Fibroblast of skin of abdomen (primary cell): Measurements from ENCODE around the gene PSKH1.
"Not testable (repeated sequence)": the region's sequence is repeated elsewhere in the genome, so short reads cannot be mapped to it uniquely, and the experiment has no call there.

Experiments
- DNase-seq: peaks from one replicate; pipeline ENCODE4 v3.0.0-alpha.2; 2013

PSKH1 gene

DNA sequence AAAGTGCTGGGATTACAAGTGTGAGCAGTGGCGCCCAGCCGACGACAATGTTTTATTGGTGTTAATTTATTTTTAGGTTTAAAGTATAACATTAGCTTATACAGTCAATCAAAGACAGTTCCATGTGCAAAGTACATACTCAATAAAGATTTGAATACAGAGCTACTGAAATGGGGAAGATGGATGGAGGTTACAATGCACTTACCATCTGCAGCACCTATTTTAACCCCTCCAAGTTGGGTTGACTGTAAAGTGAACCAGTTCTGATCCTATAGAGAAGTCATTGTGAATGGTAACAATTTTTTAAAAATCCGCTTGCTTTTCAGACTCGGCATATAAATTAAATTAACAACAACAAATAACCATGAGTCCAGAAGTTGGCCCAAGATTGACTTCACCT is 679 bp upstream of the PSKH1 start:
- DNase-seq = no peak

DNA sequence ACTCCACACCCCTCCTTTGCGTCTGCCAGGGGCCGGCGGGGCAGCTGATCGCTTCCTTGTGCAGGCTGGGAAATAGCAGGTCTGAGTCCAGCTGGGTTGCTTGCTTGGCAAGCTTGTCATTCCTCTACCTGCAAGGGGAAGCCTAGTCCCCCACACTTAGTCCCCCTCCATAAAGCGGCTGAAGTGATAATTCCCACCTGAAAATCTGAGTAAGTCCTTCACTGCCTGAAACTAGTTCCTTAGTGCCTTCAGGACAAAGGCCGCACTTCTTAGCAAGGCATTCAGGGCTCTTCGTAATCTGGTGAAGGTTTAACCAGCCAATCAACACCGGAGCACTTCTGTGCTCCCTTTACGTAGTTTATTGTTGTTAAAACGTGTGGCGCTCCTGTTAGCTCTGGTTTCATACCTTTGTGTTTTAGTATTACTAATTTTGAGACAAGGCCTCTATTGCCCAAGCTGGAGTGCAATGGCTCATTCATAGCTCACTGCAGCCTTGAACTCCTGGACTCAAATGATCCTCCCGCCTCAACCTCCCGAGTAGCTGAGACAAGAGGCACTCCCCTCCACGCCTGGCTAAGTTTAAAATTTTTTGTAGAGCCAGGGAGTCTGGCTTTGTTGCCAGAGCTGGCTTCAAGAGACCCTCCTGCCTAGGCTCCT is 817 bp downstream of the PSKH1 start:
- DNase-seq = no peak

GRCh38 chr16:67897231-67897630 is 4.2 kb downstream of the PSKH1 start:
- DNase-seq = no peak

DNA sequence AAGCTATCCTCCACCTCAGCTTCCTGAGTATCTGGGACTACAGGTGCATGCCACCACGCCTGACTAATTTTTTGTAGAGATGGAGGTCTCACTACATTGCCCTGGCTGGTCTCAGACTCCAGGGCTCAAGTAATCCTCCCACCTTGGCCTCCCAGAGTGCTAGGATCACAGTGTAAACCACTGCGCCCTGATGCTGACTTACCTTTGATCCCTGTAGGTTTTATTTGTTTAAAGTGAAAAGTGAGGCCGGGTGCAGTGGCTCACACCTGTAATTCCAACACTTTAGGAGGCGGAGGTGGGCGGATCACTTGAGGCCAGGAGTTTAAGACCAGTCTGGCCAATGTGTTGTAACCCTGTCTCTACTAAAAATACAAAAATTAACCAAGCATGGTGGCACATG is 8.7 kb downstream of the PSKH1 start:
- no peak for DNase-seq

- no peak for DNase-seq
These were observed 9.8 kb downstream of the PSKH1 start for GRCh38 chr16:67902831-67903230.

GRCh38 chr16:67907397-67908180 is 14.5 kb downstream of the PSKH1 start:
- no peak for DNase-seq

- no peak for DNase-seq
These were observed 16.1 kb downstream of the PSKH1 start for GRCh38 chr16:67909056-67909742.

DNA sequence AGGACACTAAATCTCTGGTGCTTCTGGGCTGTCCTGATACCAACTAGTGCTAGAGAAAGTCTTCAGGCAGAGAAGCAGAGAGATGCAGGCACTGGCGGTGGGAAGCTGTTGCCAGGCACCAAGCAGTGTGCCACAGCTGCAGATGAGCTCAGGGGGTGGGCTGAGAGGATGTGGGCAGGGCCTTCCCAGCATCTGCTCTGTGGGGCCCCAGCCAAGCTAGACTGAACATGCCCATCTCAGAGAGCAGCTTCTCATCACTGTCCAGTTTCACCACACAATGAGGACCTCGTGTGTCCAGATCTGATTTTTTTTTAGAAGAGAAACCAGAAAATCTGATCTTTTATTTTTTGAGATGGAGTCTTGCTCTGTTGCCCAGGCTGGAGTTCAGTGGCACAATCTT is 17.1 kb downstream of the PSKH1 start:
- peak; percentile 38 for DNase-seq

GRCh38 chr16:67914758-67915495 is 21.9 kb downstream of the PSKH1 start:
- DNase-seq = no peak

GRCh38 chr16:67915496-67915769 is 22.4 kb downstream of the PSKH1 start:
- not testable (repeated sequence) for DNase-seq

DNA sequence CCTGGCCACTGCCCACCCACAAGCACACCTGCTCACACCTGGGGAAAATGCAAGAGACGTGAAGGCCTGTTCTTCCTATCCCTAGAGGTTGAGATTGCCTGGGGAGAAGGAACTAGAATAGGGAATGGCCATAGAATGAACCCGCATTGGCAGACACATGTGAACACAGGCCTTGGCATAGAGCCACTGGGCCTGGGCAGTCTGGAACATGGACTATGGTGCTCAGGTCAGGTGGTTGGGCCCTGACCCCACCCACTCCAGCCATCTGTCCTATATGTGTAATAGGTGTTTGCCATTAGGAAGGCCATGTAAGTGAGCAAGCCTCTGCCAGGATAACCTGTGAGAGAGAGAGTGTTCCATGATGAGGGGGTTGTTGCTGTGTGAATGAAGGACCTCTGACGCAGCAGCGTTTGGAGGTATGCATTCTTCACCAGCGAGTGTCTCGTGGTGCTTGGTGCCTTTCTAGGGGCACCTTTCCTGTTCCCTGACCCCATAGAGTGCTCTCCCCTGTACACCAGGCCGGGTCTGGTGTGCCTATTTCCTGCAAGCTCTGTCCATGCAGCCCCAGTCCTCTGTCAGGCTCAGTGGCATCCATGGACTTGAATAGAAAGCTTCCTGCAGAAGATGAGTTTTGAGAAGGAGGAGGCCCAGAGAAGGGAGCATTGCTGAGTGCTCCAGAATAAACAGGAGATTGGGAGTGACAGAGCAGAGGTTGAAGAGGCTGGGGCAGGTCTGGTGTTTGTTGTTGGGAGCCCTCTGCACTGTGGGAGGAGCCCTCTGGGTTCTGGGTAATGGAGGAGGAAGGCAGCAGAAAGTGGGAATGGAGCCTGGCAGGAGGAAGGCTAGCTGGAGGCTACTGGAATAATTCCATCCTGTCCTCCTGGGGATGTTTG is 23.0 kb downstream of the PSKH1 start:
- DNase-seq = no peak

- DNase-seq = no peak
These were observed 24.2 kb downstream of the PSKH1 start for GRCh38 chr16:67917140-67917851.

GRCh38 chr16:67917852-67918236 is 24.8 kb downstream of the PSKH1 start:
- DNase-seq = peak; percentile 80

DNA sequence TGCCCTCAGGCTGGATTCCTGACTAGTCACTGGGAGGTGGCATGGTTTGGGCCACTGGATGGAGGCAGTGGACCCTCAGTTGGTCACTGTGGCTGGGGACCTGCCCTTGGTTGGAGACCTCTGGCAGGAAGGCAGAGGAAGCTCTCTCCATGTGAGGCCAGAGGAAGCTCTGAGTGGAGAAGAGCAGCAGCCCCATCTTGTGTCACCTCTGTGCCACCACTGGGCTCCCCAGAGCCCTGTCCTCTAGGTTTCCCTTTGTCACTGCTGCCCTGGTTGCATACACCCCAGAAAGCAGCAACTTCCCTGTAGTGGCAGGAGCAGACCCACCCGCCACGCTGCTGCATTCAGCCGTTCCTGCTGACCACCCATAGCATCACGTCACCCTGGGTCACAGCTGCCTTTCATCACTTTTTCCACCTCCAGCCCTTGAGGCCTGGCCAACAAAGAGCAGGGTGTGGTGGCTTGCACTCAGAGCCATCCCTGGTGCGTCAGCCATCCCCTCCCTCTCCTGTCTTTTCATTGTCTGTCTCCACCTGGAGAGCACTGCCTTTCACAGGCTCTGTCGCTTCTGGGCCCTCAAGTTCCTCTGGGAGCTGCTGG is 26.7 kb downstream of the PSKH1 start:
- no peak for DNase-seq

GRCh38 chr16:67922221-67922620 is 29.2 kb downstream of the PSKH1 start:
- DNase-seq = no peak

- DNase-seq = no peak
These were observed 29.7 kb downstream of the PSKH1 start for GRCh38 chr16:67922740-67923139.

- no peak for DNase-seq
These were observed 30.5 kb downstream of the PSKH1 start for GRCh38 chr16:67923414-67924116.

GRCh38 chr16:67924140-67924906 is 31.3 kb downstream of the PSKH1 start:
- DNase-seq = no peak

GRCh38 chr16:67926181-67926750 is 33.2 kb downstream of the PSKH1 start:
- DNase-seq = no peak
